Mucosa of stomach (tissue), 1 donor: ENCODE results near the gene HSPA12A.

Experiments used
- H3K27me3 ChIP-seq: one replicate; pipeline ENCODE4 v1.7.0; 2013; ENCODE audit warnings: mild to moderate bottlenecking, low read length; ENCODE audit not compliant: control insufficient read depth, insufficient read depth
- H3K36me3 ChIP-seq: one replicate; pipeline ENCODE4 v1.7.0; 2013; ENCODE audit warnings: low read length; ENCODE audit not compliant: control insufficient read depth, insufficient read depth
- H3K4me1 ChIP-seq: one replicate; pipeline ENCODE4 v1.7.0; 2013; ENCODE audit warnings: mild to moderate bottlenecking, low read length; ENCODE audit not compliant: control insufficient read depth, insufficient read depth
- H3K4me3 ChIP-seq: one replicate; pipeline ENCODE4 v1.7.0; 2013; ENCODE audit warnings: low read length
- H3K9ac ChIP-seq: one replicate; pipeline ENCODE4 v1.7.0; 2013; ENCODE audit warnings: mild to moderate bottlenecking, low read length, moderate library complexity
- H3K9me3 ChIP-seq: one replicate; pipeline ENCODE4 v1.7.0; 2013; ENCODE audit warnings: mild to moderate bottlenecking, low read length, moderate library complexity; ENCODE audit not compliant: control insufficient read depth
- donor health status: Pancreatic carcinoma.

The HSPA12A gene, protein sequence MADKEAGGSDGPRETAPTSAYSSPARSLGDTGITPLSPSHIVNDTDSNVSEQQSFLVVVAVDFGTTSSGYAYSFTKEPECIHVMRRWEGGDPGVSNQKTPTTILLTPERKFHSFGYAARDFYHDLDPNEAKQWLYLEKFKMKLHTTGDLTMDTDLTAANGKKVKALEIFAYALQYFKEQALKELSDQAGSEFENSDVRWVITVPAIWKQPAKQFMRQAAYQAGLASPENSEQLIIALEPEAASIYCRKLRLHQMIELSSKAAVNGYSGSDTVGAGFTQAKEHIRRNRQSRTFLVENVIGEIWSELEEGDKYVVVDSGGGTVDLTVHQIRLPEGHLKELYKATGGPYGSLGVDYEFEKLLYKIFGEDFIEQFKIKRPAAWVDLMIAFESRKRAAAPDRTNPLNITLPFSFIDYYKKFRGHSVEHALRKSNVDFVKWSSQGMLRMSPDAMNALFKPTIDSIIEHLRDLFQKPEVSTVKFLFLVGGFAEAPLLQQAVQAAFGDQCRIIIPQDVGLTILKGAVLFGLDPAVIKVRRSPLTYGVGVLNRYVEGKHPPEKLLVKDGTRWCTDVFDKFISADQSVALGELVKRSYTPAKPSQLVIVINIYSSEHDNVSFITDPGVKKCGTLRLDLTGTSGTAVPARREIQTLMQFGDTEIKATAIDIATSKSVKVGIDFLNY

DNA sequence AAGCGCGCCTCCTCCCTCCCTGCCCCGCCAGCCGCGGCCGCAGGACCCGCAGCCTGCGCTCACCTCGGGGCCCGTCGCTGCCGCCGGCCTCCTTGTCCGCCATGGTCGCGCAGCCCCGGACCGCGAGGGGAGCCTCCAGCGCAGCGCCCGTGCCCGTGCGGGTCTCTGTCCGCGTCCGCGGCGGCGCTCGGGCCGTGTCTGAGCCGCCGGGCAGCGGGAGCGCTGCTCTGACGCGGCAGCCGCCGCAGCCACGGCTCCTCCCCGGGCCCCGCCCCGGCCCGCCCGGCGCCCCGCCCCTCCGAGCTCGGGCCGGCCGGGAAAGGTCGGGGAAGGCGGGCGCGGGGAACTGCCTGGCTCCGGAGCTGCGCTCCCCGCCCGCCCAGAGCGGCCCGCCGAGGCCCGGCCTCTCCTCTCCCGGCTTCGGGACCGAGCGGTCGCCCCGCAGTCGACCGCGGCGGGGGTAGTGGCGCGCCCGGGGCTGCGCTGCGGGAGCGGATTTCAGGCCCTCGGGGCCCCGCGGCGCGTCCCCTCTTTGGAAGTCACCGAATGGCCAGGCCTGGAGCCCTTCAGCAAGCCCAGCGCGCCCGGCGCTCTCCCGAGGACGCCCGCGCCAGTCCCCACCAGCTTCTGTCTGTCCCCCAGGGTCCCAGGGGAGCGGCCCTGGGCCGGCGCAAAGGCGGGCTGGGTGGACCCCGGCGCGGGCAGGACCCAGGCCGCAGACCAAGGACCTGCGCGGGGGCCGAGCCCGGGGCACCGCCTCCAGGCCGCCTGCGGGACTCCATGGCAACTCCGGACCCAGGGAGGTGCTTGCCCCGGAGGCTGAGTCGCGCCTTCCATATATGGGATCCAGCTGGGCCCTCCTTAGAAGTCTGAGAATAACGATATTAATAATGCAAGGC lies at the start of gene HSPA12A:
HSPA12A (minus strand) TSS at position 200 of the 899 bp plus-strand sequence; CDS start at position 103, 97 bp downstream.
- peak within 1 kb of the TSS; percentile 78 for H3K9ac ChIP-seq
- peak within 1 kb of the TSS; percentile 46 for H3K4me3 ChIP-seq
- no peaks in the 10 kb centered on the region for H3K9me3 ChIP-seq
- H3K36me3 ChIP-seq: no peaks in the 10 kb centered on the region
- H3K4me1 ChIP-seq: peaks cover 5% of the 10 kb centered on the region
- peaks cover 41% of the 10 kb centered on the region for H3K27me3 ChIP-seq

DNA sequence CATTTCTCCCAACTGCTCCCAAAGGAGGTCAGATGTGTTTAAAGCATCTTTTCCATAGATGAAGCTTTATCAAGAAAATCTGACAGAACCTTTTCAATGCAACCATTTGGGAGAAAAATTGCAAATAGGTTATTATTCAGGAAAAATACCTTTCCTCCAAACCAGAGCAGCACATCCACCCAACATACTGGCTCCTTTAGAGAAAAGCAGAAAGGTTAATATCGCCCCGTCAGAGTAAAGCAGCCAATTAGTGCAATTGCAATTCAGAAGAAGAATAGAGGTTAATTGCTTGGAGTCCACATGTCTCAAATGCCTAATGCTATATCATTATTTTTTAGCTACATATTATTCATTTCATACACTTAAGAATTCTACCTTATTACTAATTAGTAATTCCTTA lies 48.9 kb upstream of the HSPA12A start:
- no peak overlapping the region for H3K9ac ChIP-seq
- no peaks in the 10 kb centered on the region for H3K9me3 ChIP-seq

DNA sequence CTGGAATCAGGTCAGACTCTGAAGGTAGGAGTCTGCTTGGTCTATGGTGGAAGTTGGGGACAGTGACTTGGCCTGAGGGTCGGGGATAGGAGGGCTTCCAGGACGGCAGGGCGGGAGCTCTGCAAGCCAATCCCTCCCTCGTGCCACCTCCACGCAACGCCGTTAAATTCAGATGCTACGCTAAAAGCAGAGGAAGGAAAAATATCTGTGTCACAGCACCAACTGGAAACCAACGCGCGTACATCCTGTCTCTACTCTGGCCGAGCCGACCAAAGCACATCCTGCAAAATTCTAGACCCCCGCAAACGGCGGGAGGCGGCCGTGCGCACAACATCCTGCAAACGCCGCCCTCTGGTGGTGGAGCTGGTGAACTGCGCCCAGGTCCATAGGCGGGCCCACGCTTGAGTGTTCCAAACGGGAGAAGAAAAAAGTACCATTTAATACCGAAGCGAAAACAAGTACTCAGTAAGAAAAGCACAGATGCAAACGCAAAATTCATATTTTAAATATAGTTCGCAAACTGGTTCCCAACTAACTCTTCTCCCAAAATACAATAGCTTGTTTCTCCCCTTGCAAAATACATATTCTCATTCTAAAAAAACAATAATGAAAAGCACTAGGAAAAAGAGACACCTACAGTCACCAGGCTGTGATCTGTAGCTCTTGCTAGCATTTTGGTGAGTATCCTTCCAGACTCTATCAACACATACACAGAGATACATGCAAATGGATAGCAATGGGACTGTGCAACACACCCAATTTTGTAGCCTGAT lies 45.7 kb upstream of the HSPA12A start:
- H3K4me1 ChIP-seq: no peaks in the 10 kb centered on the region
- no peaks in the 10 kb centered on the region for H3K27me3 ChIP-seq
- H3K36me3 ChIP-seq: no peaks in the 10 kb centered on the region
- no peaks in the 10 kb centered on the region for H3K9me3 ChIP-seq
- no peak overlapping the region for H3K9ac ChIP-seq
- H3K4me3 ChIP-seq: no peak overlapping the region

More for the DNA sequence above, 48.9 kb upstream of the HSPA12A start:
- Histone ChIP-seq H3K36me3 (no peaks in the 10 kb centered on the region), H3K4me1 (no peaks in the 10 kb centered on the region), H3K27me3 (no peaks in the 10 kb centered on the region), H3K4me3 (no peak overlapping the region)

DNA sequence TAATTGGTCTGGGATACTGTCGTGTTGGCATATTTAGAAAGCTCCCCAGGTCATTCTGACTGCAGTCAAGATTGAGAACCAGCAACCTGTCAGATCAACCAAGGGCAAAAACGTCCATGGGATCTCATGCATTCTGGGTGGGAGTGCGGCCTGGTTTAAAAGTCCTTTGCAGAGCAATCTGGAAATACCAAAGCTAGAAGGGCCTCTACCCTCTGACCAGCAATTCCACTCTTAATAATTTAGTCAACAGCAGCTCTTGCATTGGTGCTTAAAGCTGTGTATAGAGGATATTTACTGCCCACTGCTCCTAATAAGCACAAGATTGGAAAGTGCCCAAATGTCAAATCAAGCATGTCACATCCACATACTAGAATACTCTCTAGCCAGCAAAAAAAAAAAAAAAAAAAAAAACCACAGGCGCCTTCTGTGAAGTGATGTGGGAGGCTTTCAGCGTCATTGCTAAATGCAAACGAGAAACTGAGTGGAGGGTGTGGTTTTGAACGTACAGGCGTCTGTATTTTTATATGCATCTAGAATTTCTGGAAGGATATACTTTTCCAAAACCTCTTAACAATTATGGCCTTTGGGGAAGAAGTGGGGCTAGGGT lies 44.8 kb upstream of the HSPA12A start:
- no peak overlapping the region for H3K4me3 ChIP-seq
- H3K36me3 ChIP-seq: no peaks in the 10 kb centered on the region
- H3K9me3 ChIP-seq: no peaks in the 10 kb centered on the region
- no peaks in the 10 kb centered on the region for H3K27me3 ChIP-seq
- no peak overlapping the region for H3K9ac ChIP-seq
- no peaks in the 10 kb centered on the region for H3K4me1 ChIP-seq

DNA sequence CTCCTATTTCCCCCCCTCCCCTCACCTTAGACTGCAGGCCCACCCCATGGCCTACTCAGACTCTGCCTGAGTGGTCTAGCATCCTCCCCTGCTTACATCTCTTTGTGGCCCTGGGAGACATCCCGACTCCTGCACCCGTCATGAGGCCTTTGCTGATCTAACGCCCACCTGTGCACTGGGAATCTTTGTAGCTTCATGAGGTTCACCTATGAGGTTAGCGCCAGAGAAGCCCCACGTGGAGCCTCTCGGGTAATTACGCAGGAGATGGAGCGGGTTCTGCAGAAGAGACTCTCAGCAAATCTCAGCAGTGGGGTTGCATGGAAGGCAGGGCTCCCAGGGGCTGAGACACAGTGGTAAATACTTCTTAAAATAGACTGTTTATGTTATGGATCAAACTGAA lies 43.5 kb upstream of the HSPA12A start:
- no peaks in the 10 kb centered on the region for H3K27me3 ChIP-seq
- H3K4me1 ChIP-seq: no peaks in the 10 kb centered on the region
- H3K36me3 ChIP-seq: no peaks in the 10 kb centered on the region
- no peak overlapping the region for H3K4me3 ChIP-seq
- H3K9me3 ChIP-seq: no peaks in the 10 kb centered on the region
- H3K9ac ChIP-seq: no peak overlapping the region

DNA sequence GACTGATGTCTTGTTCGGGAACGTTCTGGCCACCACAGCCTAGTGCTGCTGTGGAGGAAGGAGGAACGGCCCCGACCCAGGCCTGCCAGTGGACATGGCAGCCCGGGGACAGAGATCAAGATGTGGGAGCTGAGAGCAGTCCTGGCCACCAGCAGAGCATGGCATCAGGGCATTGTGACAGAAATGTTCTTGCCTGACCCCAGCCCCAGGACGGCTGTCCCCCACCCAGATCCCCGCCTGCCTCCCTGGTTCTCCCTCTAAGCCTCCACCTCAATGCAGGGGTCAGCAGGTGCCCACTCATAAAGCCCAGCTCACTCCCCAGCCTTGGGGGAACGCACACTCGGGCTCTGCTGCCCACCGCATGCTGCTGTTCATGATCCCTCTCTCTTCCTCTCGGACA lies 42.9 kb upstream of the HSPA12A start:
- Histone ChIP-seq H3K4me3 (no peak overlapping the region), H3K9me3 (no peaks in the 10 kb centered on the region), H3K36me3 (no peaks in the 10 kb centered on the region), H3K9ac (no peak overlapping the region), H3K27me3 (no peaks in the 10 kb centered on the region), H3K4me1 (no peaks in the 10 kb centered on the region)

DNA sequence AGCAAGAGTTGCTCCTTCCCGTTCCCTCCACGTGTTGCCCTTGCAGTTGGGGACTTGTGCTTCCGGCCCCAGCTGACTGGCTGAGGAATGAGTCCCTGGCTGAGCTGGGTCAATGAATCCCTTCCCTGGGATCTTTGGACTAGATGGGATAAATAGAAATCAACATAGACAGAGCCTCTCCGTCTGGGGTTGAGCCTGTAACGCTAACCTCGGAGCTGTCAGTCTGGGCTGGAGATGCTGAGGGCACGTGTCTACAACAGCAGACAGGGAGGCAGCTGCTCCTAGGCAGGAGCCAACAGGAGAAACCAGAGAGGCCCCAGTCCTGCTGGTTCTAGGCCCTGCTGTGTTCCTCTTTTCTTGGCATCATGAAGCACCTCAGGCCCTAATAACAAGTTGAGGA lies 42.3 kb upstream of the HSPA12A start:
- Histone ChIP-seq H3K9me3 (no peaks in the 10 kb centered on the region), H3K9ac (no peak overlapping the region), H3K4me1 (no peaks in the 10 kb centered on the region), H3K36me3 (no peaks in the 10 kb centered on the region), H3K4me3 (no peak overlapping the region), H3K27me3 (no peaks in the 10 kb centered on the region)

DNA sequence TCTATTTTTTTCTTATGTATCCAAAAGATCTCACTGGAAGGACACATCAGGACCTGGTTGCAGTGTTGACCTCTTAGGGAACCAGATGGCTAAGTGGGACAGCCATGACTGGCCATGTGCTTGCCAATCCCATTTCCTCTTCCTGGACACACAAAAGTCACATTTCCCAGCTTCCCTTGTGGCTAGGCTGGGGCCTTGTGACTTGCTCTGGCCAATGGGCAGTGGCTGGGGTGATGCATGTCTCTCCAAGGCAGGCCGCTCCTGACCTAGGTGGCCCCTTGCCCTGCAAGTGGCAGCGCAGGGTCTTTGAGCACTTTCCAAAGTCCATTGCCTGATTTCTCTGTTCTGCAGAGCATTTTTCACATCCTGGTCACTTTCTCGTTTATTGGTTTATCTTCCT lies 41.7 kb upstream of the HSPA12A start:
- Histone ChIP-seq H3K4me1 (no peaks in the 10 kb centered on the region), H3K36me3 (no peaks in the 10 kb centered on the region), H3K4me3 (no peak overlapping the region), H3K9me3 (no peaks in the 10 kb centered on the region), H3K27me3 (no peaks in the 10 kb centered on the region), H3K9ac (no peak overlapping the region)

DNA sequence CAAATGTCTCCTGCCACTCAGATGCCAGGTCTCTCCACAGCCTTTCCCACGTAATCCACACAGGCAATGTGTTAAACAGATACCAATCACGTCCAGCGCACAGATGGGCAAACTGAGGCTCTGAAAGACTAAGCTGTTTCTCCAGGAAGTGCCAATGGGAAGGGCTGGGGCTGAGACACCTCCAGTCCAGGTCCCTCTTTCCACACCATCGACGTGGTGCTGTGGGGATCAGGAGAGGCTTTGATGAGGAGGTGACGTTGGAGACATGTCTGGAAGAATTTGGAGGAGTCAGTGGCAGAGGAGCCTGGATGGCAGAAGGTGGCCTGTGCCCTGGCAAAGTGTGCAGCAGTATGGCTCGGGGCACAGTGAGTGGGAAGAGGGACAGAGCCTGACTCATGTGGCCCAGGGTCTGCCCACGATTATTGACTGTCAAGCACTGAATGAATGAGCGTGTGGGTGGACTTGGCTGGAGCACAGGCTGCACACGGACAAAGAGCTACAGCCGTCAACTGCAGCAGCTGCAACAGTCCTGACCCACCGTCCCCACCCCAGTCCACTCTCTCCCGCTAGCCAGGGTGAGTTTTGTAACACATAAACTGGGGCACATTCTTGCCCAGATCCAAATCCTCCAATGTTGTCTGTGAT lies 40.8 kb upstream of the HSPA12A start:
- no peak overlapping the region for H3K9ac ChIP-seq
- H3K36me3 ChIP-seq: no peaks in the 10 kb centered on the region
- no peaks in the 10 kb centered on the region for H3K9me3 ChIP-seq
- H3K27me3 ChIP-seq: no peaks in the 10 kb centered on the region
- no peaks in the 10 kb centered on the region for H3K4me1 ChIP-seq
- H3K4me3 ChIP-seq: no peak overlapping the region

DNA sequence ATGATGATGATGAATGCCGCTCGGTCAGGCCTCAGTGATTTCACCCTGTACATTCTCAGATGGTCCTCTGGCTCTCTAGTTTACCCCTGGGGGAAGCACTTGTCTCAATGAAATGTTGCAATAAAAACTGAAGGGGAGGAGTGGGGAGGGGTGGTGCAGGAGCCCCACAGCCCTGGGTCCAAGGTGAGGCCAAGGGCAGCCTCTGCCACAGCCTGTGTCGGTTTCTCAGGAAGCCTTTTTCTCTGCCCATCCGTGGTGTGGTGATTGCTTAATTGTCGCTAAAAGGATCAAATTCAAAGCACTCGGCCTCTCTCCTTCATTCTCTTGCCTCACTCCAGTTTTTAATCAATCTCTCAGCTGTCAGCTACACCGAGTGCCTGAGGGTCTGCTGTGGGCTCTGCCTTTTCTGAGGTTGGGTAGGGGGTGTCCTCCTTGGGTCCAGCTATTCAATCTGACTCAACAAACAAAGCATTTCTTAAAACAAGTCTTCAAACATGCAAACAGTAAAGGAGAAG lies 39.1 kb upstream of the HSPA12A start:
- no peaks in the 10 kb centered on the region for H3K9me3 ChIP-seq
- H3K27me3 ChIP-seq: no peaks in the 10 kb centered on the region
- H3K4me1 ChIP-seq: no peaks in the 10 kb centered on the region
- no peaks in the 10 kb centered on the region for H3K36me3 ChIP-seq
- no peak overlapping the region for H3K4me3 ChIP-seq
- no peak overlapping the region for H3K9ac ChIP-seq
